ENCODE results near the gene ZBTB45.
"Not testable (repeated sequence)": the region's sequence is repeated elsewhere in the genome, so short reads cannot be mapped to it uniquely, and the experiment has no call there.

Gene ZBTB45

GRCh38 chr19:58554494-58555368, 35.1 kb upstream of the ZBTB45 start, which contains the start of gene CHMP2A:
Gene CHMP2A, minus strand, starts transcription at chr19:58555105. Its CDS starts 893 bp downstream, at chr19:58554212.
- peak; percentile 95 for DNase-seq

GRCh38 chr19:58553799-58554493, 34.3 kb upstream of the ZBTB45 start:
- no peak for DNase-seq

GRCh38 chr19:58552655-58553054, 33.0 kb upstream of the ZBTB45 start:
- no peak for DNase-seq

- DNase-seq = no peak
Measured at GRCh38 chr19:58551577-58552471, 32.2 kb upstream of the ZBTB45 start.

DNA sequence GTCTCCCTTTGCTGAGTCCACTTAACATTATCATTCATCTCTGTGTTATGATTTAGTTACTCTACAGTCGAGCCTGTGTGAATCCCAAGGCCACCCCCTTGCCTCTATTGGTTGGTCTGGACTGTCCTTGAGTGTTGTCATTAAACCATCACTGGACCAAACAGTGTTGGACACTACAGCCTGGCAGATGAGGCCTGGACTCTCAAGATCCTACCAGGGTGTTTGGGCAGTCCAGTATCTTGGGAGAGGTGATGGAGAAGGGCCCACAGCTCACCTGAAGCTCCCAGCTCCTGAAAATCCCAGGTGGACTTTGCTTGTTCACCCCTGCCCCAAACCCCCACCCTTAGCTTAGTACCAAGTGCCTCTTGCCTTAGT, 31.5 kb upstream of the ZBTB45 start:
- no peak for DNase-seq

DNA sequence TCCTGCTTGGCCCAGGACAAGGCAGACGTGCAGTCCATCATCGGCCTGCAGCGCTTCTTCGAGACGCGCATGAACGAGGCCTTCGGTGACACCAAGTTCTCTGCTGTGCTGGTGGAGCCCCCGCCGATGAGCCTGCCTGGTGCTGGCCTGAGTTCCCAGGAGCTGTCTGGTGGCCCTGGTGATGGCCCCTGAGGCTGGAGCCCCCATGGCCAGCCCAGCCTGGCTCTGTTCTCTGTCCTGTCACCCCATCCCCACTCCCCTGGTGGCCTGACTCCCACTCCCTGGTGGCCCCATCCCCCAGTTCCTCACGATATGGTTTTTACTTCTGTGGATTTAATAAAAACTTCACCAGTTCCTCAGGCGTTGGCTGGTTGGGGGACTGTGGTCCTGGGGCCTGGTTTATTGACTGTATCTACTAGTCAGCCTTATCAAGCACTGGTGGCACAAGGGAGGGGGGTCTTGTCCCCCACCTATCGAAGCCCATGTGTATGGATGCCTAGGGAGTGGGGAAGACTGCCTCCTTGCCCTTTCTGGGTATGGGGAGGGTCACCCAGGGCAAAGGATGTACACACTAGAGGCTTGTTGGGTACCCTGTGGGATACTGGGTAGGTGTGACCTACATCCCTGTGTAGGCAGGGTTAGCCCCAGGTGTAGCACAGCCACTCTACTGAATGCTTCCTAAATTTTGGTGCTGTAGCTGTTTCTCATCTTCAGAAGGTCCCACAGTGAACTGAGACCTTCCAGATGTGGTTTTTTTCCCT, 30.9 kb upstream of the ZBTB45 start:
- no peak for DNase-seq

GRCh38 chr19:58549664-58550361, 30.2 kb upstream of the ZBTB45 start:
- DNase-seq = no peak

GRCh38 chr19:58548859-58549663, 29.5 kb upstream of the ZBTB45 start:
- DNase-seq = no peak

GRCh38 chr19:58547323-58548312, 28.0 kb upstream of the ZBTB45 start:
- DNase-seq = no peak

DNA sequence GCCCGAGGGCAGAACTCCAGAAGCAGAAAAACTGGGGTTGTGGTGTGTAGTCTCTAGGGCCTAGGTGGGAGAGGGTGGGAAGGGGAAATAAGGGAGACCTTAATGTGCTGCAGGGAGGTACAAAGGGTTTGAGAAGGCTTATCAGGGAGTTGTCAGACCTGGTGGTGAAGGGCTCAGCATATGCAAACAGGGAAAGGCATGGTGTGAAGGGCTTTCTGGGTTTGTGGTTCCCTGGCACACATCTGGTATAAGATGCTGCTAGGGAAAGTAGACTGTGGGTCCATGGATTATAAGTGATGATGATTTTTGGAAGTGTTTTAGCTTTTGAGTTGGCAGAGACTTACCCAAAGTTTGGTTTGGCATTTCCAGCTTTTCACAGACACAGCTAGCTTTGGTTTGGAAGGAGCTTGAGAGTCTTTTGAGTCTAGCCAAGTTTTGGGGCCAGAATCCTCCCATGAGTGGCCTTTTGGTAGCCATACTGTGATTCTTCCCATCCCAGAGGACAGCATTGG, 26.5 kb upstream of the ZBTB45 start:
- DNase-seq = no peak

GRCh38 chr19:58545286-58546018, 25.8 kb upstream of the ZBTB45 start:
- DNase-seq = no peak

- no peak for DNase-seq
Measured at GRCh38 chr19:58544591-58545285, 25.1 kb upstream of the ZBTB45 start.

- peak; percentile 100 for DNase-seq
Measured at GRCh38 chr19:58543826-58544590, 24.4 kb upstream of the ZBTB45 start, which contains the start of gene TRIM28. Gene TRIM28, plus strand, starts transcription at chr19:58544064. Its CDS starts 694 bp downstream, at chr19:58544758.

GRCh38 chr19:58542641-58543372, 23.2 kb upstream of the ZBTB45 start:
- not testable (repeated sequence) for DNase-seq

DNA sequence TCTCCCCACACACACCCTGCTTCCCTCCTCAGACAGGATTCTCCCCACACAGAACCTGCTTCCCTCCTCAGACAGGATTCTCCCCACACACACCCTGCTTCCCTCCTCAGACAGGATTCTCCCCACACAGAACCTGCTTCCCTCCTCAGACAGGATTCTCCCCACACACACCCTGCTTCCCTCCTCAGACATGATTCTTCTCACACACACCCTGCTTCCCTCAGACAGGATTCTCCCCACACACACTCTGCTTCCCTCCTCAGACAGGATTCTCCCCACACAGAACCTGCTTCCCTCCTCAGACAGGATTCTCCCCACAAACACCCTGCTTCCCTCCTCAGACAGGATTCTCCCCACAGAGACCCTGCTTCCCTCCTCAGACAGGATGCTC, 19.6 kb upstream of the ZBTB45 start:
- not testable (repeated sequence) for DNase-seq

Data from central memory CD4-positive, alpha-beta T cell (primary cell).